Fibroblast of mammary gland (primary cell): ENCODE measurements around the gene ARID3A.

Experiments
- DNase-seq: peaks from one replicate; pipeline ENCODE4 v3.0.0-alpha.2; 2010; ENCODE audit warnings: low read depth
- H3K4me3 ChIP-seq: 2 replicates; pipeline ENCODE4 v1.5.1; 2011; ENCODE audit warnings: low read depth, mild to moderate bottlenecking, low read length, moderate library complexity; ENCODE audit not compliant: control insufficient read depth
- TF ChIP-seq, protein P1 (sequence below): conservative IDR thresholded peaks from 2 replicates; pipeline ENCODE4 v1.5.1; 2011; ENCODE audit warnings: low read depth, low read length, inconsistent platforms; ENCODE audit not compliant: control insufficient read depth, insufficient read depth

ARID3A gene

DNA sequence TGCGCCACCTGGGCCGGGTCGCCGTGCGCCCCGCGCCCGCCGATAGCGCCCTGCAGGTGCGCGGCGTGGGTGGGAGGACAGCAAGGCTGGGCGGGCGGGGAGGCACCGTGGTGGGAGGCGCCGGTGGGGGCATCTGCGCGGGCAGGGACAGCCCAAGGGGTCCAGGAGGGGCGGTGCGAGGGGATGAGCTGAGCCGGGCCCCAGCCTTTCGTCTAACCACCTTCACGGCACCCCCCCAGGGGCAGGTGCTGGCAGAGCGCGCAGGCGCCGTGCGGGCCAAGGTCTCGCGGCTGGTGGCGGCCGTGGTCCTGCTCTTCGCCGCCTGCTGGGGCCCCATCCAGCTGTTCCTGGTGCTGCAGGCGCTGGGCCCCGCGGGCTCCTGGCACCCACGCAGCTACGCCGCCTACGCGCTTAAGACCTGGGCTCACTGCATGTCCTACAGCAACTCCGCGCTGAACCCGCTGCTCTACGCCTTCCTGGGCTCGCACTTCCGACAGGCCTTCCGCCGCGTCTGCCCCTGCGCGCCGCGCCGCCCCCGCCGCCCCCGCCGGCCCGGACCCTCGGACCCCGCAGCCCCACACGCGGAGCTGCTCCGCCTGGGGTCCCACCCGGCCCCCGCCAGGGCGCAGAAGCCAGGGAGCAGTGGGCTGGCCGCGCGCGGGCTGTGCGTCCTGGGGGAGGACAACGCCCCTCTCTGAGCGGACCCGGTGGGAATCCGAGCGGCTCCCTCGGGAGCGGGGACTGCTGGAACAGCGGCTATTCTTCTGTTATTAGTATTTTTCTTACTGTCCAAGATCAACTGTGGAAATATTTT, 5.6 kb upstream of the ARID3A start:
- no peak overlapping the region for H3K4me3 ChIP-seq
- TF ChIP-seq, protein P1, sequence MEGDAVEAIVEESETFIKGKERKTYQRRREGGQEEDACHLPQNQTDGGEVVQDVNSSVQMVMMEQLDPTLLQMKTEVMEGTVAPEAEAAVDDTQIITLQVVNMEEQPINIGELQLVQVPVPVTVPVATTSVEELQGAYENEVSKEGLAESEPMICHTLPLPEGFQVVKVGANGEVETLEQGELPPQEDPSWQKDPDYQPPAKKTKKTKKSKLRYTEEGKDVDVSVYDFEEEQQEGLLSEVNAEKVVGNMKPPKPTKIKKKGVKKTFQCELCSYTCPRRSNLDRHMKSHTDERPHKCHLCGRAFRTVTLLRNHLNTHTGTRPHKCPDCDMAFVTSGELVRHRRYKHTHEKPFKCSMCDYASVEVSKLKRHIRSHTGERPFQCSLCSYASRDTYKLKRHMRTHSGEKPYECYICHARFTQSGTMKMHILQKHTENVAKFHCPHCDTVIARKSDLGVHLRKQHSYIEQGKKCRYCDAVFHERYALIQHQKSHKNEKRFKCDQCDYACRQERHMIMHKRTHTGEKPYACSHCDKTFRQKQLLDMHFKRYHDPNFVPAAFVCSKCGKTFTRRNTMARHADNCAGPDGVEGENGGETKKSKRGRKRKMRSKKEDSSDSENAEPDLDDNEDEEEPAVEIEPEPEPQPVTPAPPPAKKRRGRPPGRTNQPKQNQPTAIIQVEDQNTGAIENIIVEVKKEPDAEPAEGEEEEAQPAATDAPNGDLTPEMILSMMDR = no peak
- no peak for DNase-seq

DNA sequence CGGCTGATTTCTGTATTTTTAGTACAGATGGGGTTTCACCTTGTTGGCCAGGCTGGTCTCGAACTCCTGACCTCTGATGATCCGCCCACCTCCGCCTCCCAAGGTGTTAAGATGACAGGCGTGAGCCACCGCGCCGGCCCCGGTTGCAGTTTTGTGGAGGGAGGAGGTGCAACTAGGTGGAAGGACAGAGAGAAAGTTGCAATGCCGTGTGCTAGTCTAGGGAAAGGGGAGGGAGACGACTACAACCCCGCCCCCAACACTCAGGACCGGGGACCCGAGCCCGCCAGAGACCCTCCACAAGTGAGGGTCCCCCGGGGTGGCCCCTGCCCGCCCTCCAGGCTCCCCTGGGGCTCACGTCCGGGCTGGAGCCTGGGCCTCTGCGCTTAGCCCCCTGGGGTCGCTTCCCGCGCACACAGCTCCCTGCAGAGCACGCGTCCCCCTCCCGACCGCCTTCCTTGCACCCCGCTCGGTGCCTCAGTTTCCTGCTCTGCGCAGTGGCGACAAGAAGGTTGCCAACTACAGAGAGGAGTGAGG, 1.2 kb upstream of the ARID3A start:
- DNase-seq = no peak
- peak overlapping the region; percentile 78 for H3K4me3 ChIP-seq
- TF ChIP-seq, protein P1 = no peak

DNA sequence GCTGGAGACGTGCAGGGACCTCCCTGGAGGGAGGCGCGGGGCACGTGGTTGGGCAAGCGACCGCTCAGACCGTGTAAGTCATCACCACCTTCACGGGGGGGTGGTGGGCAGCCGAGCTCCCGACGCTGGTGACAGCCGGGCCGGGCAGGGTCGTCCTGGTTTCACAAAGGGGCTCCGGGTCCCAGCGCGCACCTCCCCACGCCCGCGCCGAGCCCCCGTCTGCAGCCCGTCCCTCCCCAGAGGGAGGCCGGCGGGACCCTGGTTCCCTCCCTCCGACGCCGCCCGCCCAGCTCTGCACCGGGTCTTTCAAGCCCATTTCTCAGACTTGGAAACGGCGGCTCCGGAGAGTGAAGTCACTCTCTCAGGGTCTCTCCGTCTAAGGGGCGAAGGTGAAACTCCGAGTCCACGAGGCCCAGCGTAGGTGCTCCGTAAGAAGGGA, 729 bp upstream of the ARID3A start:
- TF ChIP-seq, protein P1 = no peak
- H3K4me3 ChIP-seq = peak overlapping the region; percentile 78
- DNase-seq = no peak

DNA sequence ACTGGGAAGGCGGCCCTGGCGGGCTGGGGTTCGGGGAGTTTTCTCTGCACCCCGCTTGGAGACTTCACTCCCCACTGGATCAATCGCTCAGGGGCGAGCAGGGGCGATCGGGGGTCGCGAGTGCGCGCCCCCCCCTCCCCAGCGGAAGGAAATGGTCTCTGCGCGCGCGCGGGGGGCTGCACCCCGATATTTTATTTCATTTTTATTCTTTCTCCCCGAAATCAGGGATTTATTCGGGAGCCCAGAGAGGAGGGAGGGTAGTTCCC, 421 bp downstream of the ARID3A start:
- TF ChIP-seq, protein P1 = no peak
- DNase-seq = no peak
- H3K4me3 ChIP-seq = peak overlapping the region; percentile 78

DNA sequence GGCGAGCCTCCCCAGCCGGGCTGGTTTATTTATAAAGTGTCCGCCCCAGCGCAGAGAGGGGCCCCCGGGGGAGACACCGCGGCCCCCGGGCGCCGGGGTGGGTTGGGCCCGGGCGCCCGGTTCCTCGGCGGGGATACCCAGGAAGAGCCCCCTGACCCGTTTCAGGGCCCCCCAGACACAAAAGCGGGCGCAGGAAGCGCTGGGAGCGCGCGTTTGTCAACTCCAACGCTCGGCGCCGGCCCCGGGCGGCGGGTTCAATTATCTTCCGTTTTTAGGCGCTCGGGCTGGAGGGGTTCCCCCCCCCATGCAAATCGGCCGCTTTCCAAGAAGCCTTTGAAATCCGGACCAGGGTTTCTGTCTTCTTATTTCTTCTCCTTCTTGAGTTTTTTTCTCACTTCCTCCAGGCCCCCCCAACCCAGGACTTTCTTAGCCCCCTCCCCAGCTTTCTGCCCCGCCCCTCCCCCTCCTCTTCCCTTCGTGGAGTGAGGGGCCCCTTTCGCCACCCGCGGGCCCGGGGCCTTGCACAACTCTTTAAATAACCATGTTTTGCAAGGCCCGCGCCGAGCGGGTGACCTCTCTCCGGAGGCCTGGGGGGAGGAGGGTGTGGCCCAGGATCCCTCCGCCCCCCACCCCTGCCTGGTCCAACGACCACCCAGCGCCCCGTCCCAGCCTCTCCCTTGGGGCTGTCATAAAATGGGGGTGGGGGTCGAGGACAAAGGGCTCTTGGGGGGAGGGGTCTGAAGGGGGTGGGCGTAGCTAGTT, 935 bp downstream of the ARID3A start:
- peak overlapping the region; percentile 78 for H3K4me3 ChIP-seq
- TF ChIP-seq, protein P1 = no peak
- DNase-seq = peak; percentile 45

DNA sequence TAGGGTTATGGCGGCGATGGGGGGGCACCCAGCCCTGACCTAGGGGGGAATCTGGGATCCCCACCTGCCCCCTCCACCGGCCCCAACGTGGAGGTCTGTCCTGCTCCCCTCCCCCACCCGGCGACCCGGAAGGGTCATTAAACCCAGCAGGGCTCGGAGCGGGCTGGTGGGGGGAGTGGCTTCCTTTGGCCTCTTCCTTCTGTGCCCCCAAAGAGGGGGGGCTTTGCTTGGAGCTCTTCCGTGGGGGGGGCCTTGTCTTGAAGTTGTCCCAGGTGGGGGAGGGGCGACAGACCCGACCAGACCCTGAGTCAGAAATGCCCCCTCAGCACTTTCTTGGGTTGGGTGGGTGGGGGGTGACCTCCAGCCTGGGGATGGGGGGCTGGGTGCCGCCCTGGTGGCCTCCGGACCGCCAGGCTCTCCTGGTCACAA, 1.5 kb downstream of the ARID3A start:
- TF ChIP-seq, protein P1 = no peak
- peak overlapping the region; percentile 78 for H3K4me3 ChIP-seq
- no peak for DNase-seq
